CD14-positive monocyte (primary cell): ENCODE results near the gene GNB2. TPM values are rescaled to one million over a fixed set of nuclear protein-coding genes. Genes with fewer than 3 reads are reported as not detected.
A peak's percentile ranks its signal among the peaks of the same experiment; 100 is the strongest.

Experiments used
- DNase-seq, 3 donors: peaks; one replicate each; pipeline ENCODE4 v3.0.0-alpha.2; 2011 to 2022
- H2AFZ ChIP-seq: 2 replicates; pipeline ENCODE4 v1.6.0; 2012; ENCODE audit warnings: mild to moderate bottlenecking, low read depth, low read length, inconsistent platforms; ENCODE audit not compliant: insufficient read depth, poor library complexity, severe bottlenecking
- H3K27ac ChIP-seq, 2 donors: 1 replicate in 1 of 2; 2 replicates in 1 of 2; pipeline ENCODE4 v1.5.1; 2012 to 2013; ENCODE audit warnings: low read length in 2 of 2, control low read depth in 1 of 2, inconsistent platforms in 1 of 2, low read depth in 1 of 2, mild to moderate bottlenecking in 1 of 2
- H3K27me3 ChIP-seq, 2 donors: one replicate each; pipeline versions ENCODE4 v1.6.0 to v1.6.1; 2011 to 2013; ENCODE audit warnings: low read length in 2 of 2; ENCODE audit not compliant: control insufficient read depth in 2 of 2, insufficient read depth in 2 of 2
- H3K36me3 ChIP-seq, 2 donors: replicated peaks in 1 of 2; 1 replicate in 1 of 2; 2 replicates in 1 of 2; pipeline versions ENCODE4 v1.5.1 to v1.6.1; 2012 to 2013; ENCODE audit warnings: low read length in 2 of 2, control low read depth in 1 of 2, inconsistent platforms in 1 of 2, mild to moderate bottlenecking in 1 of 2; ENCODE audit not compliant: insufficient read depth in 2 of 2, control insufficient read depth in 1 of 2
- H3K4me1 ChIP-seq, 2 donors: 1 replicate in 1 of 2; 2 replicates in 1 of 2; pipeline versions ENCODE4 v1.5.1 to v1.6.1; 2012 to 2013; ENCODE audit warnings: low read length in 2 of 2, control low read depth in 1 of 2, inconsistent platforms in 1 of 2, mild to moderate bottlenecking in 1 of 2, moderate library complexity in 1 of 2; ENCODE audit not compliant: insufficient read depth in 2 of 2, control insufficient read depth in 1 of 2
- H3K4me2 ChIP-seq: replicated peaks from 2 replicates; pipeline ENCODE3; 2012; ENCODE audit warnings: low read length, moderate library complexity, mild to moderate bottlenecking; ENCODE audit not compliant: poor library complexity, severe bottlenecking; ENCODE audit errors: extremely low read depth
- H3K4me3 ChIP-seq, 3 experiments: fragments of 200-600 bp in 1 of 3; sonication (generic) in 1 of 3; replicated peaks in 1 of 3; 1 replicate in 2 of 3; 2 replicates in 1 of 3; pipeline ENCODE4 v1.5.1; 2011 to 2013; ENCODE audit warnings: low read length in 3 of 3, mild to moderate bottlenecking in 3 of 3, control low read depth in 2 of 3, low read depth in 2 of 3, inconsistent platforms in 1 of 3, moderate library complexity in 1 of 3
- H3K79me2 ChIP-seq: 2 replicates; pipeline ENCODE4 v1.6.0; 2012; ENCODE audit warnings: mild to moderate bottlenecking, control low read depth, inconsistent platforms, low read length, moderate library complexity; ENCODE audit not compliant: insufficient read depth
- H3K9ac ChIP-seq: 2 replicates; pipeline ENCODE4 v1.6.0; 2017; ENCODE audit warnings: low read length, mild to moderate bottlenecking; ENCODE audit not compliant: insufficient read depth, poor library complexity, severe bottlenecking
- H3K9me3 ChIP-seq, 2 donors: replicated peaks in 1 of 2; 1 replicate in 1 of 2; 2 replicates in 1 of 2; pipeline versions ENCODE4 v1.5.1 to v1.6.1; 2012 to 2013; ENCODE audit warnings: low read length in 2 of 2, control low read depth in 1 of 2; ENCODE audit not compliant: control insufficient read depth in 1 of 2, insufficient read depth in 1 of 2
- H4K20me1 ChIP-seq: 2 replicates; pipeline ENCODE4 v1.6.0; 2012; ENCODE audit warnings: mild to moderate bottlenecking, low read length, control low read depth, moderate library complexity; ENCODE audit not compliant: insufficient read depth
- H3K27ac Mint-ChIP-seq, 7 donors: one replicate each; pipeline ENCODE4 v1.8.0; 2020; ENCODE audit warnings: mild to moderate bottlenecking in 7 of 7, mixed read lengths in 7 of 7, moderate library complexity in 6 of 7, inconsistent platforms in 2 of 7
- H3K27me3 Mint-ChIP-seq, 3 donors: one replicate each; pipeline ENCODE4 v1.8.0; 2021 to 2022; ENCODE audit warnings: low read depth in 3 of 3, mild to moderate bottlenecking in 3 of 3, mixed read lengths in 3 of 3, moderate library complexity in 3 of 3, inconsistent platforms in 1 of 3
- H3K36me3 Mint-ChIP-seq, 2 donors: one replicate each; pipeline ENCODE4 v1.8.0; 2020; ENCODE audit warnings: mixed read lengths in 2 of 2, inconsistent platforms in 1 of 2, mild to moderate bottlenecking in 1 of 2
- H3K4me1 Mint-ChIP-seq: one replicate; pipeline ENCODE4 v1.8.0; 2020; ENCODE audit warnings: mild to moderate bottlenecking, mixed read lengths
- H3K4me3 Mint-ChIP-seq, 2 donors: one replicate each; pipeline ENCODE4 v1.8.0; 2020; ENCODE audit warnings: mild to moderate bottlenecking in 2 of 2, mixed read lengths in 2 of 2, moderate library complexity in 1 of 2
- H3K9me3 Mint-ChIP-seq, 7 donors: one replicate each; pipeline ENCODE4 v1.8.0; 2020 to 2022; ENCODE audit warnings: mixed read lengths in 7 of 7, mild to moderate bottlenecking in 6 of 7, moderate library complexity in 6 of 7, inconsistent platforms in 2 of 7
- WGBS: methylation state at CpG from one replicate; pipeline ENCODE4 v1.1.5; 2013; ENCODE audit warnings: missing lambda C conversion rate; ENCODE audit not compliant: insufficient coverage; 5-methylcytosine and 5-hydroxymethylcytosine counted together
- intact Hi-C, 2 donors: fragments of 100-400 bp; cut with micrococcal nuclease; formaldehyde crosslinking; loops; one replicate each; pipeline versions ENCODE4 v1.15.0 to v1.15.1; 2023
- polyA plus RNA-seq, 3 donors: library from polyadenylated mRNA; depleted of rRNA in 1 of 3; unstranded in 2 of 3; stranded (reverse) in 1 of 3; fragments of 300-500 nt in 2 of 3; fragments of >200 nt in 1 of 3; fragmentation: Illumina TruSeq in 2 of 3; gene quantifications; 1 replicate in 2 of 3; 2 replicates in 1 of 3; pipeline ENCODE4 v1.2.3, GENCODE V29; 2012 to 2021
- TF ChIP-seq, protein P1 (sequence below): fragments of 200-600 bp; IDR thresholded peaks from one replicate; pipeline ENCODE4 v1.8.0; 2022; ENCODE audit warnings: antibody characterized with exemption, mild to moderate bottlenecking

GNB2 gene
- polyA plus RNA-seq, 3 donors = 90.0 to 436 (median 94.6) TPM

GRCh38 chr7:100665168-100665726, 8.3 kb upstream of the GNB2 start:
- no peak overlapping the region for H3K4me2 ChIP-seq
- no peaks in the 10 kb centered on the region for H4K20me1 ChIP-seq
- DNase-seq = no peak
- no peak overlapping the region for H3K4me3 Mint-ChIP-seq
- H3K36me3 ChIP-seq = no peaks in the 10 kb centered on the region
- H3K9ac ChIP-seq = no peak overlapping the region
- peaks cover 4% of the 10 kb centered on the region for H3K4me1 Mint-ChIP-seq
- H3K27me3 Mint-ChIP-seq = peaks cover 14 to 27% (median 21%) of the 10 kb centered on the region in 3 donors
- H3K4me3 ChIP-seq = no peak overlapping the region
- H3K9me3 Mint-ChIP-seq = peaks cover 0 to 3% (median 0%) of the 10 kb centered on the region in 7 donors
- 100% methylated on average over 3 of the region's 5 CpGs for WGBS
- TF ChIP-seq, protein P1, sequence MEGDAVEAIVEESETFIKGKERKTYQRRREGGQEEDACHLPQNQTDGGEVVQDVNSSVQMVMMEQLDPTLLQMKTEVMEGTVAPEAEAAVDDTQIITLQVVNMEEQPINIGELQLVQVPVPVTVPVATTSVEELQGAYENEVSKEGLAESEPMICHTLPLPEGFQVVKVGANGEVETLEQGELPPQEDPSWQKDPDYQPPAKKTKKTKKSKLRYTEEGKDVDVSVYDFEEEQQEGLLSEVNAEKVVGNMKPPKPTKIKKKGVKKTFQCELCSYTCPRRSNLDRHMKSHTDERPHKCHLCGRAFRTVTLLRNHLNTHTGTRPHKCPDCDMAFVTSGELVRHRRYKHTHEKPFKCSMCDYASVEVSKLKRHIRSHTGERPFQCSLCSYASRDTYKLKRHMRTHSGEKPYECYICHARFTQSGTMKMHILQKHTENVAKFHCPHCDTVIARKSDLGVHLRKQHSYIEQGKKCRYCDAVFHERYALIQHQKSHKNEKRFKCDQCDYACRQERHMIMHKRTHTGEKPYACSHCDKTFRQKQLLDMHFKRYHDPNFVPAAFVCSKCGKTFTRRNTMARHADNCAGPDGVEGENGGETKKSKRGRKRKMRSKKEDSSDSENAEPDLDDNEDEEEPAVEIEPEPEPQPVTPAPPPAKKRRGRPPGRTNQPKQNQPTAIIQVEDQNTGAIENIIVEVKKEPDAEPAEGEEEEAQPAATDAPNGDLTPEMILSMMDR = no peak
- no peaks in the 10 kb centered on the region for H3K36me3 Mint-ChIP-seq
- H2AFZ ChIP-seq = no peak overlapping the region
- H3K27me3 ChIP-seq = no peaks in the 10 kb centered on the region
- no peaks in the 10 kb centered on the region for H3K79me2 ChIP-seq
- intact Hi-C loops = no loop called here
- no peak overlapping the region for H3K27ac ChIP-seq
- no peaks in the 10 kb centered on the region for H3K9me3 ChIP-seq
- no peak overlapping the region for H3K27ac Mint-ChIP-seq
- peaks cover 0 to 6% of the 10 kb centered on the region in 2 donors for H3K4me1 ChIP-seq

GRCh38 chr7:100667331-100668068, 6.0 kb upstream of the GNB2 start:
- H3K9me3 Mint-ChIP-seq = peaks cover 0 to 3% (median 0%) of the 10 kb centered on the region in 7 donors
- no peak overlapping the region for H3K4me2 ChIP-seq
- no peak for DNase-seq
- no peak overlapping the region for H3K9ac ChIP-seq
- intact Hi-C loops = no loop called here
- no peaks in the 10 kb centered on the region for H4K20me1 ChIP-seq
- H3K4me3 ChIP-seq = no peak overlapping the region
- H3K27me3 ChIP-seq = no peaks in the 10 kb centered on the region
- H3K4me1 Mint-ChIP-seq = peaks cover 7% of the 10 kb centered on the region
- no peaks in the 10 kb centered on the region for H3K36me3 ChIP-seq
- WGBS = 68% methylated on average over 15 of the region's 16 CpGs
- H3K4me1 ChIP-seq = peaks cover under 1 to 9% of the 10 kb centered on the region in 2 donors
- no peak overlapping the region for H3K27ac ChIP-seq
- peak overlapping the region in 1 of 7 donors; percentile 64 for H3K27ac Mint-ChIP-seq
- H3K79me2 ChIP-seq = no peaks in the 10 kb centered on the region
- no peaks in the 10 kb centered on the region for H3K9me3 ChIP-seq
- H2AFZ ChIP-seq = no peak overlapping the region
- peaks cover 14 to 26% (median 18%) of the 10 kb centered on the region in 3 donors for H3K27me3 Mint-ChIP-seq
- H3K36me3 Mint-ChIP-seq = no peaks in the 10 kb centered on the region
- TF ChIP-seq, protein P1 = no peak
- H3K4me3 Mint-ChIP-seq = peak overlapping the region in 1 of 2 donors; percentile 44
